HepG2 (cell line): ENCODE data around the gene SLC35B1. TPM values are rescaled to one million over a fixed set of nuclear protein-coding genes. Genes with fewer than 3 reads are reported as not detected.
A peak's percentile ranks its signal among the peaks of the same experiment; 100 is the strongest.

Source experiments
- CENPX ChIP-seq: sonication (generic); formaldehyde crosslinking; IDR thresholded peaks from 2 replicates; pipeline ENCODE4 v1.9.0; 2021; ENCODE audit warnings: mild to moderate bottlenecking, missing genetic modification reagents, moderate library complexity
- KLF11 ChIP-seq: IDR thresholded peaks from 2 replicates; pipeline ENCODE4 v1.6.1; 2016; ENCODE audit warnings: missing compliant biosample characterization
- NFE2L2 ChIP-seq: fragments of 150-350 bp; IDR thresholded peaks from 2 replicates; pipeline ENCODE4 v1.6.1; 2014; ENCODE audit warnings: low read length
- NFYC ChIP-seq: IDR thresholded peaks from 2 replicates; pipeline ENCODE4 v1.6.1; 2016; ENCODE audit warnings: missing genetic modification reagents, missing compliant biosample characterization
- PAXIP1 ChIP-seq: sonication (generic); formaldehyde crosslinking; conservative IDR thresholded peaks from 2 replicates; pipeline ENCODE4 v1.4.0; 2020; ENCODE audit warnings: mild to moderate bottlenecking, missing genetic modification reagents, moderate library complexity
- ZNF264 ChIP-seq: sonication (generic); formaldehyde crosslinking; IDR thresholded peaks from 2 replicates; pipeline ENCODE4 v1.4.0; 2020; ENCODE audit warnings: missing genetic modification reagents
- ZNF616 ChIP-seq: sonication (generic); formaldehyde crosslinking; IDR thresholded peaks from 2 replicates; pipeline ENCODE4 v1.5.0; 2020; ENCODE audit warnings: low read depth, mild to moderate bottlenecking, missing genetic modification reagents
- ZNF646 ChIP-seq: sonication (generic); formaldehyde crosslinking; IDR thresholded peaks from 2 replicates; pipeline ENCODE4 v1.9.0; 2021; ENCODE audit warnings: mild to moderate bottlenecking, missing genetic modification reagents
- ZNF775 ChIP-seq: sonication (generic); formaldehyde crosslinking; IDR thresholded peaks from 2 replicates; pipeline ENCODE4 v1.4.0; 2020; ENCODE audit warnings: missing genetic modification reagents, mild to moderate bottlenecking, moderate library complexity, borderline replicate concordance
- ZNF788 ChIP-seq: sonication (generic); formaldehyde crosslinking; IDR thresholded peaks from 2 replicates; pipeline ENCODE4 v1.5.0; 2020; ENCODE audit warnings: mild to moderate bottlenecking, missing genetic modification reagents, borderline replicate concordance
- ZNF878 ChIP-seq: sonication (generic); formaldehyde crosslinking; IDR thresholded peaks from 2 replicates; pipeline ENCODE4 v1.8.1; 2023; ENCODE audit warnings: mild to moderate bottlenecking, missing genetic modification reagents, moderate library complexity
- polyA plus RNA-seq, 8 experiments: library from polyadenylated mRNA; depleted of rRNA in 3 of 8; stranded (reverse) in 7 of 8; unstranded in 1 of 8; fragments of >200 nt; fragmentation: Illumina TruSeq in 4 of 8; extraction: Trizol in 4 of 8; gene quantifications; 2 replicates each; pipeline versions ENCODE4 v1.2.1 to v1.2.3, GENCODE V29; 2011 to 2016; ENCODE audit warnings: low read depth in 4 of 8, missing spikeins in 1 of 8, mixed read lengths in 1 of 8; ENCODE audit not compliant: insufficient read depth in 1 of 8
- total RNA-seq, 5 experiments: library from RNA; depleted of rRNA; stranded (reverse); fragments of >200 nt; fragmentation: Illumina TruSeq; extraction: Trizol; gene quantifications; 2 replicates each; pipeline ENCODE4 v1.2.3, GENCODE V29; 2016; ENCODE audit warnings: low read depth in 1 of 5
- TF ChIP-seq, protein P1 (sequence below): sonication (generic); formaldehyde crosslinking; IDR thresholded peaks from 2 replicates; pipeline ENCODE4 v1.5.0; 2020; ENCODE audit warnings: mild to moderate bottlenecking, low read depth, missing genetic modification reagents, borderline replicate concordance

The SLC35B1 gene
- total and polyA plus RNA-seq, 2 of the 13 experiments (the other 11 are each of a cell fraction or from before 2014, with no cell fraction given) = 99.6 to 113 TPM

DNA sequence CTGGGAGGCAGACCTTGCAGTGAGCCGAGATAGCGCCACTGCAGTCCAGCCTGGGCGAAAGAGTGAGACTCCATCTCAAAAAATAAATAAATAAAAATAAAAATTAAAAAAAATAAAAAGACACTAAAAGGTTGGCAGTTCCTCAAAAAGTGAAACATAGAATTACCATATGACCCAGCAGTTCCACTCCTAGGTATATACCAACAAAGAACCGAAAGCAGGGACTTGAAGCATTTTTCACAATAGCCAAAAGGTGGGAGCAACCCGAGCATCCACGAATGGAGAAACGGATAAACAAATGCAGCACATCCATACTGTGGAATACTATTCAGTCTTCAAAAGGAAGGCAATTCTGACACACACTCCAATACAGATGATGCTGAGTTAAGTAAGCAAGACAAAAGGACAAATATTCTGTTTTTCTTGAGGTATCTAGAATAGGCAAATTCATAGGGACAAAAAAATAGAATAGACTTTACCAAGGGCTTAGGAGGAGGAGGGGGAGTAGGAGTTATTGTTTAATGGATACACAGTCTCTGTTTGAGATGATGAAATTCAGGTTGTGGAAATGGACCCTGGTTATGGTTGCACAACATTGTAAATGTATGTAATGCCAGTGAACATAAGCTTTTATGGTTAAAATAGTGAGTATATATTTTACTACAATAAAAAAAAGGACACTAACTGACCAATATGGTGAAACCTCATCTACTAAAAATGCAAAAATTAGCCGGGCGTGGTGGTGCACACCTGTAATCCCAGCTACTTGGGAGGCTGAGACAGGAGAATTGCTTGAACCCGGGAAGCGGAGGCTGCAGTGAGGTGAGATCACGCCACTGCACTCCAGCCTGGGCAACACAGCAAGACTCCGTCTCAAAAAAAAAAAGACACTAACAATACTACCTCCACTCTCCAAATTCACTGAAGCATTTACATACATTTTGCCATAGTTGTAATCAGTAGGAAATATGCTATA, 27.0 kb upstream of the SLC35B1 start (continued):
- TF ChIP-seq, protein P1, sequence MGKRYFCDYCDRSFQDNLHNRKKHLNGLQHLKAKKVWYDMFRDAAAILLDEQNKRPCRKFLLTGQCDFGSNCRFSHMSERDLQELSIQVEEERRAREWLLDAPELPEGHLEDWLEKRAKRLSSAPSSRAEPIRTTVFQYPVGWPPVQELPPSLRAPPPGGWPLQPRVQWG (CRISPR knock-in tag) = no peak
- TF ChIP-seq ZNF264 (CRISPR knock-in tag) (no peak), ZNF788 (no peak), KLF11 (CRISPR knock-in tag) (no peak), ZNF646 (CRISPR knock-in tag) (no peak), ZNF878 (CRISPR knock-in tag) (no peak), ZNF616 (CRISPR knock-in tag) (no peak), ZNF775 (no peak), CENPX (no peak), NFYC (no peak), NFE2L2 (no peak), PAXIP1 (CRISPR knock-in tag) (peak; percentile 57)
